ENCODE measurements around the gene PCGF1. TPM values are rescaled to one million over a fixed set of nuclear protein-coding genes. Genes with fewer than 3 reads are reported as not detected.
"Not testable (repeated sequence)": the region's sequence is repeated elsewhere in the genome, so short reads cannot be mapped to it uniquely, and the experiment has no call there.

PCGF1 gene
- total and polyA plus RNA-seq, 2 of the 13 experiments (the other 11 are each of a cell fraction or from before 2014, with no cell fraction given) = 20.4 to 22.6 TPM

GRCh38 chr2:74459503-74460118 is 47.9 kb downstream of the PCGF1 start:
- H3K27ac ChIP-seq (ENCODE audit: extremely low read length, insufficient read depth, low read length); BruUV-seq (replicated peaks); ATAC-seq; H3K27me3 ChIP-seq (ENCODE audit: control insufficient read depth in 1 of 2, insufficient read depth in 2 of 2, low read length in 2 of 2); H2AFZ ChIP-seq (ENCODE audit: low read length); CTCF ChIA-PET (ENCODE audit: low intra/inter-chr PET ratio, low total read pairs); in situ Hi-C loops (cut with HindIII; ENCODE audit: extremely low pct_ligation_motif_present, low pct_unique_long_range_greater_than_20kb); FAIRE-seq; H3K9me3 ChIP-seq (ENCODE audit: low read length); DNase-seq (ENCODE audit: low spot score); H3K9ac ChIP-seq (ENCODE audit: insufficient read depth, low read depth, low read length); H4K20me1 ChIP-seq (ENCODE audit: insufficient read depth, low read length): not testable (repeated sequence)
- 87% methylated on average over 12 of the region's 13 CpGs for WGBS (ENCODE audit: low lambda C conversion rate)
- Histone ChIP-seq H3K4me2 (ENCODE audit: low read depth, low read length) (peak overlapping the region; percentile 98), H3K36me3 (replicated peaks in 1 of 2; ENCODE audit: control insufficient read depth in 1 of 2, insufficient read depth in 2 of 2, low read length in 2 of 2) (peaks cover 1 to 24% of the 10 kb centered on the region in 2 experiments), H3K79me2 (ENCODE audit: insufficient read depth, low read length) (peaks cover 38% of the 10 kb centered on the region), H3K4me1 (ENCODE audit: insufficient read depth, low read length) (peaks cover 41% of the 10 kb centered on the region), H3K4me3 (replicated peaks in 1 of 3; ENCODE audit: insufficient read depth in 1 of 3, low read depth in 2 of 3, low read length in 3 of 3) (peak overlapping the region; percentile 65 to 88 (median 86); a peak in 4 of 6 replicates)
- POLR2A ChIA-PET = interaction anchor here (1.8 to 12.4 kb wide), 10 partner anchors 13 to 70 kb away, joined by 8 to 342 read pairs (median 38); partner anchors contain the start of genes AUP1, C2orf81, CCDC142 and HTRA2
- TF ChIP-seq ZBTB38 (CRISPR knock-in tag; IDR thresholded peaks at IDR 0.05) = 0 out of 2 replicates have a peak, but pooled peaks have one; percentile 16
- TF ChIP-seq AGO1 (IDR thresholded peaks at IDR 0.05; ENCODE audit: low read depth, low read length, poor library complexity, severe bottlenecking) = peak; percentile 38
- TF ChIP-seq HOXA9 (CRISPR knock-in tag; IDR thresholded peaks at IDR 0.05; ENCODE audit: borderline replicate concordance) = 0 out of 2 replicates have a peak, but pooled peaks have one; percentile 39
- TF ChIP-seq ZC3H13 (CRISPR knock-in tag; IDR thresholded peaks at IDR 0.05) = 0 out of 2 replicates have a peak, but pooled peaks have one; percentile 67
- TF ChIP-seq ZNF558 (CRISPR knock-in tag; IDR thresholded peaks at IDR 0.05; ENCODE audit: borderline replicate concordance) = peak; percentile 7; the same call in 1 of the 2 replicates
- 0 out of 2 replicates have a peak, but pooled peaks have one; percentile 53 for TF ChIP-seq KDM5B (CRISPR knock-in tag; IDR thresholded peaks at IDR 0.05; ENCODE audit: borderline replicate concordance)
- peak; percentile 12; the same call in 1 of the 2 replicates for TF ChIP-seq SP2 (CRISPR knock-in tag; IDR thresholded peaks at IDR 0.05)
- peak; percentile 13; the same call in 1 of the 2 replicates for TF ChIP-seq JUNB (CRISPR knock-in tag; IDR thresholded peaks at IDR 0.05; ENCODE audit: borderline replicate concordance)
- TF ChIP-seq REL (CRISPR knock-in tag; conservative IDR thresholded peaks at IDR 0.05) = 0 out of 2 replicates have a peak, but pooled peaks have one; percentile 41
- TF ChIP-seq PAF1 (CRISPR knock-in tag; IDR thresholded peaks at IDR 0.05) = peak; percentile 58; the same call in 1 of the 2 replicates
- TF ChIP-seq RBM22 (optimal IDR thresholded peaks at IDR 0.05; ENCODE audit: low read length) = peak; percentile 10
- TF ChIP-seq POLR2G (IDR thresholded peaks at IDR 0.05; ENCODE audit: low read depth, low read length) = peak; percentile 58
- intact Hi-C loops (cut with micrococcal nuclease; ENCODE audit: unreplicated experiment) = loop anchor here (2.0 kb wide), 2 partner anchors 13 to 69 kb away; partner anchors contain the start of genes AUP1, HTRA2 and MRPL53
